Hepatocyte (in vitro differentiated cells): ENCODE measurements around the gene EXOC3L4.

Experiments used
- EZH2 ChIP-seq: fragments of 200-600 bp; sonication (generic); IDR thresholded peaks from 2 replicates; pipeline ENCODE4 v1.6.1; 2016; ENCODE audit warnings: antibody characterized with exemption, mild to moderate bottlenecking, borderline replicate concordance
- TF ChIP-seq, protein P1 (sequence below): fragments of 200-600 bp; sonication (generic); IDR thresholded peaks from 2 replicates; pipeline ENCODE4 v1.5.1; 2016; ENCODE audit warnings: antibody characterized with exemption, mild to moderate bottlenecking; ENCODE audit not compliant: poor library complexity

DNA sequence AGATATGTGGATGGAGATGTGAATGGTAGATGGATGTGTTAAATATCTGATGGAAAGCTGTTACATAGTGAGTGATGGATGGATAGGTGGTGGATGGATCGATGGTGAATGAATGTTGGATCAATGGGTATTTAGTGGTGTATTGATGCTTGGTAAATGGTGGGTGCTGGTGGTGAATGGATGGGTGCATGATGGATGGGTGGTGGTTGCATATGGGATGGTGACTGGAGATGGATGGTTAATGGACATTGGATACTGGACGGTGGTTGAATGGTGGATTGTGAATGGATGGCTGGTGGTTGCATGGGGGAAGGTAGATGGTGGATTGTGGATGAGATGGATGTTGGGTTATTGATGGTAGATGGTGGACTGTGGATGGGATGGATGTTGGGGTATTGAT lies 12.6 kb upstream of the EXOC3L4 start:
- TF ChIP-seq, protein P1, sequence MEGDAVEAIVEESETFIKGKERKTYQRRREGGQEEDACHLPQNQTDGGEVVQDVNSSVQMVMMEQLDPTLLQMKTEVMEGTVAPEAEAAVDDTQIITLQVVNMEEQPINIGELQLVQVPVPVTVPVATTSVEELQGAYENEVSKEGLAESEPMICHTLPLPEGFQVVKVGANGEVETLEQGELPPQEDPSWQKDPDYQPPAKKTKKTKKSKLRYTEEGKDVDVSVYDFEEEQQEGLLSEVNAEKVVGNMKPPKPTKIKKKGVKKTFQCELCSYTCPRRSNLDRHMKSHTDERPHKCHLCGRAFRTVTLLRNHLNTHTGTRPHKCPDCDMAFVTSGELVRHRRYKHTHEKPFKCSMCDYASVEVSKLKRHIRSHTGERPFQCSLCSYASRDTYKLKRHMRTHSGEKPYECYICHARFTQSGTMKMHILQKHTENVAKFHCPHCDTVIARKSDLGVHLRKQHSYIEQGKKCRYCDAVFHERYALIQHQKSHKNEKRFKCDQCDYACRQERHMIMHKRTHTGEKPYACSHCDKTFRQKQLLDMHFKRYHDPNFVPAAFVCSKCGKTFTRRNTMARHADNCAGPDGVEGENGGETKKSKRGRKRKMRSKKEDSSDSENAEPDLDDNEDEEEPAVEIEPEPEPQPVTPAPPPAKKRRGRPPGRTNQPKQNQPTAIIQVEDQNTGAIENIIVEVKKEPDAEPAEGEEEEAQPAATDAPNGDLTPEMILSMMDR, result no peak
- no peak for TF ChIP-seq EZH2
